Epithelial cell of proximal tubule (primary cell): ENCODE measurements around the gene GADD45B. TPM values are rescaled to one million over a fixed set of nuclear protein-coding genes. Genes with fewer than 3 reads are reported as not detected.

Source experiments
- DNase-seq: peaks from one replicate; pipeline ENCODE4 v3.0.0-alpha.2; 2011; ENCODE audit warnings: low read depth
- H3K4me3 ChIP-seq: 2 replicates; pipeline ENCODE4 v1.5.1; 2011; ENCODE audit warnings: low read depth, mild to moderate bottlenecking, low read length
- total RNA-seq: library from RNA; depleted of rRNA; stranded (reverse); fragments of >200 nt; gene quantifications from 2 replicates; pipeline ENCODE4 v1.2.3, GENCODE V29; 2015
- TF ChIP-seq, protein P1 (sequence below): conservative IDR thresholded peaks from 2 replicates; pipeline ENCODE4 v1.5.1; 2012; ENCODE audit warnings: low read depth, mild to moderate bottlenecking, low read length

The GADD45B gene
- total RNA-seq, 1 donor from 2014 or later = 29.2 TPM

DNA sequence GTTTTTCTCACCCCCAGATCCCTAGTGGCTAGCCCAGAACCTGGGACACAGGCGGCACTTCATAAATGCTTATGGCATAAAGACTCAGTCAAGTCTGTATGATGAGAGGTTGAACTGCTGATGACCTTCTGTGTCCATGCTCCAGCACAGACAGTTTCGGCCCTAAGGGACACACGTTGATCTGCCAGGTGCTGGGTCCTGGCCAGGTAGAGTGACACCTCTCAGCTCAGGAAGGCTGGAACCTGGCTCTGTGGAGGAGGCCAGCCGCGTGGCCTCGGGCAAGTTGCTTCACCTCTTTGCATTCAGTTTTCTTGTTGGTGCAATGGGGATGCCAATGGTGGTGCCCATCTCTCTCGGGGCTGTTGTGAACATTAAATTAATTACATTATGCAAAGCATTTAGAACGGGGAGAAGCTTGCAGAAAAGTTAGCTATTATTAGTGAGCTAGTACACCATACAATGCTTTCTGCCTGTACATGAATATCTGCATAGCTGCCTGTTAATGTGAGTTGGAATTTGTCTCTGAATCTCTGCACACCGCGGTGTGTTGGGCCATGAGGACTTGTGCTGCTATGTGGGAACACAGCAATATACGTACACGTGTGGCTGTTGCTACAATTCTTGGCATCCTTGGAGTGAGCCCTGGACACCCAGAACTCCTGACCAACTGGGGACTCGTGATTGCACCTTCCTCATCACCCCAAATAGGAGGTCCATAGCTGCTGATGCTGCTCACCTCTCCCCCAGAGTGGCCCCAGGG, 8.4 kb downstream of the GADD45B start:
- DNase-seq = no peak
- H3K4me3 ChIP-seq = no peak overlapping the region
- TF ChIP-seq, protein P1, sequence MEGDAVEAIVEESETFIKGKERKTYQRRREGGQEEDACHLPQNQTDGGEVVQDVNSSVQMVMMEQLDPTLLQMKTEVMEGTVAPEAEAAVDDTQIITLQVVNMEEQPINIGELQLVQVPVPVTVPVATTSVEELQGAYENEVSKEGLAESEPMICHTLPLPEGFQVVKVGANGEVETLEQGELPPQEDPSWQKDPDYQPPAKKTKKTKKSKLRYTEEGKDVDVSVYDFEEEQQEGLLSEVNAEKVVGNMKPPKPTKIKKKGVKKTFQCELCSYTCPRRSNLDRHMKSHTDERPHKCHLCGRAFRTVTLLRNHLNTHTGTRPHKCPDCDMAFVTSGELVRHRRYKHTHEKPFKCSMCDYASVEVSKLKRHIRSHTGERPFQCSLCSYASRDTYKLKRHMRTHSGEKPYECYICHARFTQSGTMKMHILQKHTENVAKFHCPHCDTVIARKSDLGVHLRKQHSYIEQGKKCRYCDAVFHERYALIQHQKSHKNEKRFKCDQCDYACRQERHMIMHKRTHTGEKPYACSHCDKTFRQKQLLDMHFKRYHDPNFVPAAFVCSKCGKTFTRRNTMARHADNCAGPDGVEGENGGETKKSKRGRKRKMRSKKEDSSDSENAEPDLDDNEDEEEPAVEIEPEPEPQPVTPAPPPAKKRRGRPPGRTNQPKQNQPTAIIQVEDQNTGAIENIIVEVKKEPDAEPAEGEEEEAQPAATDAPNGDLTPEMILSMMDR = no peak

DNA sequence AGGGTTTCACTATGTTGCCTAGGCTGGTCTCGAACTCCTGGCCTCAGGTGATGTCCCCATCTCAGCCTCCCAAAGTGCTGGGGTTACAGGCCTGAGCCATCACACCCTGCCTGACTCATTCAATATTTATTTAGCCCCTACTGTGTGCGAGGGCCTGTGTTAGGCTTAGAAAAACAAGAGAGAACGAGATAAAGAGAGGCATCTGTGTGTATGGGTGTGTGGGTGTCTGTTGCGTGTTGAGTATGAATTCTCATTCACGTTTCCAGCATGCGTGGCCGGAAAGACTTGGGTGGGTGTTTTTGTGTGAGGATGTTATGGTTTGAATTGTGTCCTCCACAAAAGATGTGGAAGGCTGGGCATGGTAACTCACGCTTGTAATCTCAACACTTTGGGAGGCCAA, 9.5 kb downstream of the GADD45B start:
- TF ChIP-seq, protein P1 = no peak
- DNase-seq = no peak

DNA sequence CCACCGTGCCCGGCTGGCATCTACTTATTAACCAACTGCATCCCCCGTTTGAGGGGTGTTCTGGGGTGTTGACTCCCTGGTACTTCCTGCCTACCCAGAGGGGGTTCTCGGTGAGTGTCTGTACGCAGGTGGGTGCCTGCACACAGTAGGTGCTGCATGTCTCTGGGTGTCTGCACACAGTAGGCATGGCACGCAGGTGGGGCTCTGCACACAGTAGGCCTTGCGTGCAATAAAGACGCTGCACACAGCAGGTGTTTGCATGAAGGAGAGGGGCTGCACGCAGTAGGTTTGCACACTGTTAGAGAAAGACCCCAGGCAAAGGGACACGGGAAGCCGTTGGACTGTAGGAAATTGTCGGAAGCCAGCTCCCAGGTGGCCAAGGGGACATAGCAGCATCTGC, 11.2 kb downstream of the GADD45B start:
- H3K4me3 ChIP-seq = no peak overlapping the region
- DNase-seq = no peak
- TF ChIP-seq, protein P1 = no peak

More for the DNA sequence above, 9.5 kb downstream of the GADD45B start:
- H3K4me3 ChIP-seq = no peak overlapping the region

DNA sequence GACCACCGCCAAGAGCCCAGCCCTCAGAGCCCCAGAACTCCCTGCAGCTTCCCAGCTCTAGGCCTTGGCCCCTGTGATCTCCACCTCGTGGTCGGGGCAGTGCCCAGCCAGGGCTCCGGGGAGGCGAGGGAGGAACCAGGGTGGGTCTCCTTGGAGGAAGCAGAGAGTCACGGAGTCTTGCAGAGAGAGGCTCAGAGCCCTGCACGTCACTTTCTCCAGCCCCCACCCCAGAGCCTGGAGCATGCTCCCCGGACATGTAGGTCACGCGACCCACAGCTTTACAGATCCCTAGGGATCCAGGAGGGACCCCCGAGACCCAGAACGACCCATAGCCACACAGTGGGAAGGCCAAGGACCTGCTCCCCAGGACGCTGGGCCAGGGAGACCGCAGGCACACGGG, 11.9 kb downstream of the GADD45B start:
- no peak for DNase-seq
- H3K4me3 ChIP-seq = no peak overlapping the region
- TF ChIP-seq, protein P1 = no peak

DNA sequence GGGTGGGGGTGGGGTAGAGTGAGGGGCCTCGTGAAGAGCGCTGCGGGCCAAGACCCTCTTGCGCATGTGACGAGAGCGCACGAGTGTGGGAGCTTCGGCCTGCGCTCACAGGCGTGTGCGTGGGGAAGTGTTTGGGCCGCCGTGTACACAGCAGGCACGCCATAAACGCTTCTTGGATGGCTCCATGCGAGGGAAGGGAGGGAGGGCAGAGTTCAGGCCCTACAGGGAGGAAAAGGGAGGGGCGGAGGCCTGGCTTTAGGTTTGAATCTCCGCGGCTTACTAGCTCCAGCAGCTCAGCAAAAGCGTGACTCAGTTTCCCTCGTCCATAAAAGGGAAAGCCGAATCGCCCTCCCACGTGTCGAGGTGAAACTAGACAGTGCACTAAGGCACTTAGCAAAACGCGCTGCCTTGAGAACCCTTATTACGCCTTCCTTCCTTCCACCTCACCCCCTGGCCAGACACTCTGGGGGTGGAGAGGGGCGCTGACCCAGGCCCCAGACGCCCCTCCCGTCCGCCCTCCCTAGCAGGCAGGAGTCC, 12.5 kb downstream of the GADD45B start:
- no peak overlapping the region for H3K4me3 ChIP-seq
- DNase-seq = no peak
- TF ChIP-seq, protein P1 = no peak

DNA sequence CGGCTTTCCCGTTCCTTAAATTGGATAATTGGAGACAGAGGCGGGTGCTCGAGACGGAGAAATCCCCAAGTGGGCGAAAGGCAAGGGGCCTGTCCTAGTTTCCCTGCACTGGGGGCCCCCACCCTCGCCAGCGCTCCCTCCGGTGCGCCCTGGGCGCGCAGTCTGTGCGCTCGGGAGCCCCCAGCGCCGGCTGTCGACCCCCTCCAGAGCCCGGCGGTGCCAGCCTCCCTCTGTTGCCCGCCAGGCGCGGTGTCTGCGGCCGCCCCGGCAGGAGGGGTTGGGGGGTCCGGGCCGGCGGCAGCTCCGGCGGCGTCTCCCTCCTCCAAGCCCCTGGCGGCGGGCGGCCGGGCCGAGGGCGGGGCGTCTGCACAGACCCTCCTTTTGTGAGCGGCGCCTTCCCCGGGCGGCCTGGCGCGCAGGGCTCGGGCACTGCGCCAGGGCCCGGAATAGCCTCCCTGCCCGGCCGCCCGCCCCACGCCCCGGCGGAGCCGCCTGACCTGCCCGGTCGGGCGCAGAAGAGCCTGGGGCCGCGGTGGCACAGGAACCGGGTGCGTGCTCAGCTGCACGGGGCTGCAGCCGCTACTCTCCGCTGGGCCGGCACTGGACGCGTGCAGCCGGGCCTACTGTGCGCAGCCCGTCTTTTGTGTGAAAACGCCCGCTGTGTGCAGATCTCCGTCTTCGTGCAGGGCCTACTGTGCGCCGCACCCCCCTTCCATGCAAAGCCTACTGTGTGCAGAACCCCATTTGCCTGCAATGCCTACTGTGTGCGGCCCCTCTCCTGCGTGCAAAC, 13.2 kb downstream of the GADD45B start:
- H3K4me3 ChIP-seq = no peak overlapping the region
- DNase-seq = no peak
- TF ChIP-seq, protein P1 = no peak
